Ishikawa (cell line): ENCODE measurements around the gene SH3GLB1.

Source experiments
- CREB1 ChIP-seq: IDR thresholded peaks from 2 replicates; pipeline ENCODE4 v1.6.1; 2012; ENCODE audit warnings: low read depth
- RAD21 ChIP-seq: IDR thresholded peaks from 2 replicates; pipeline ENCODE4 v1.6.1; 2012; ENCODE audit warnings: low read depth
- TF ChIP-seq, protein P1 (sequence below): IDR thresholded peaks from 2 replicates; pipeline ENCODE4 v1.6.1; 2012; ENCODE audit warnings: low read depth, mild to moderate bottlenecking
- TF ChIP-seq, protein P2 (sequence below): IDR thresholded peaks from 2 replicates; pipeline ENCODE4 v1.6.1; 2012

DNA sequence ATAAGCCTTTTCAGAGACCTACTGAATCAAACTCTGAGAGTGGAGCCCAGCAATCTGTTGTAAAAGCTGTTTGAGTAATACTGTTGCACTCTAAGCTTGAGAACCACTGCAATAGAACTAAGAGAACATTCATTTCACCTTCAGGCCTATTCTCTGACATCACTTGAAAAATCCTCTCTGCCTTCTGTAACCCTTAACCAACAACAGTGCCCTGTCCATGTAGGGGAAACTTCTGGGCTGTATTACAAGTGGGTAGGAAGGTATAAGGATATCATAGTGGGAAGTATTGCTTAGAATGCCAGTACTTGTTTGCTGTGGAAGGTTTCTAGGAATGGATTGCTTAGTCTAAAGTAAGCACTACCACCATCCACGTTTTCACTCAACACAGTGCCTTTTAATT is 42.9 kb downstream of the SH3GLB1 start:
- no peak for TF ChIP-seq RAD21
- no peak for TF ChIP-seq CREB1
- TF ChIP-seq, protein P1, sequence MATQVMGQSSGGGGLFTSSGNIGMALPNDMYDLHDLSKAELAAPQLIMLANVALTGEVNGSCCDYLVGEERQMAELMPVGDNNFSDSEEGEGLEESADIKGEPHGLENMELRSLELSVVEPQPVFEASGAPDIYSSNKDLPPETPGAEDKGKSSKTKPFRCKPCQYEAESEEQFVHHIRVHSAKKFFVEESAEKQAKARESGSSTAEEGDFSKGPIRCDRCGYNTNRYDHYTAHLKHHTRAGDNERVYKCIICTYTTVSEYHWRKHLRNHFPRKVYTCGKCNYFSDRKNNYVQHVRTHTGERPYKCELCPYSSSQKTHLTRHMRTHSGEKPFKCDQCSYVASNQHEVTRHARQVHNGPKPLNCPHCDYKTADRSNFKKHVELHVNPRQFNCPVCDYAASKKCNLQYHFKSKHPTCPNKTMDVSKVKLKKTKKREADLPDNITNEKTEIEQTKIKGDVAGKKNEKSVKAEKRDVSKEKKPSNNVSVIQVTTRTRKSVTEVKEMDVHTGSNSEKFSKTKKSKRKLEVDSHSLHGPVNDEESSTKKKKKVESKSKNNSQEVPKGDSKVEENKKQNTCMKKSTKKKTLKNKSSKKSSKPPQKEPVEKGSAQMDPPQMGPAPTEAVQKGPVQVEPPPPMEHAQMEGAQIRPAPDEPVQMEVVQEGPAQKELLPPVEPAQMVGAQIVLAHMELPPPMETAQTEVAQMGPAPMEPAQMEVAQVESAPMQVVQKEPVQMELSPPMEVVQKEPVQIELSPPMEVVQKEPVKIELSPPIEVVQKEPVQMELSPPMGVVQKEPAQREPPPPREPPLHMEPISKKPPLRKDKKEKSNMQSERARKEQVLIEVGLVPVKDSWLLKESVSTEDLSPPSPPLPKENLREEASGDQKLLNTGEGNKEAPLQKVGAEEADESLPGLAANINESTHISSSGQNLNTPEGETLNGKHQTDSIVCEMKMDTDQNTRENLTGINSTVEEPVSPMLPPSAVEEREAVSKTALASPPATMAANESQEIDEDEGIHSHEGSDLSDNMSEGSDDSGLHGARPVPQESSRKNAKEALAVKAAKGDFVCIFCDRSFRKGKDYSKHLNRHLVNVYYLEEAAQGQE: no peak
- TF ChIP-seq, protein P2, sequence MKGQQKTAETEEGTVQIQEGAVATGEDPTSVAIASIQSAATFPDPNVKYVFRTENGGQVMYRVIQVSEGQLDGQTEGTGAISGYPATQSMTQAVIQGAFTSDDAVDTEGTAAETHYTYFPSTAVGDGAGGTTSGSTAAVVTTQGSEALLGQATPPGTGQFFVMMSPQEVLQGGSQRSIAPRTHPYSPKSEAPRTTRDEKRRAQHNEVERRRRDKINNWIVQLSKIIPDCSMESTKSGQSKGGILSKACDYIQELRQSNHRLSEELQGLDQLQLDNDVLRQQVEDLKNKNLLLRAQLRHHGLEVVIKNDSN: no peak
